Aorta (tissue), 5 donors: ENCODE measurements around the gene EOLA1. TPM values are rescaled to one million over a fixed set of nuclear protein-coding genes. Genes with fewer than 3 reads are reported as not detected.
A peak's percentile ranks its signal among the peaks of the same experiment; 100 is the strongest.

Experiments
- ATAC-seq: fragments of 200-7000 bp; cut with Tn5 transposase; one replicate; pipeline ENCODE4 v1.9.1; 2022; ENCODE audit warnings: moderate library complexity; ENCODE audit not compliant: low FRiP score
- DNase-seq, 2 donors: peaks; one replicate each; pipeline ENCODE4 v3.0.0-alpha.2; 2020
- H3K27ac ChIP-seq, 2 donors: one replicate each; pipeline ENCODE4 v1.5.1; 2013; ENCODE audit warnings: low read length in 2 of 2, mild to moderate bottlenecking in 2 of 2, moderate library complexity in 2 of 2, control low read depth in 1 of 2, inconsistent platforms in 1 of 2, low read depth in 1 of 2
- H3K27me3 ChIP-seq, 2 donors: one replicate each; pipeline ENCODE4 v1.6.1; 2013; ENCODE audit warnings: control low read depth in 1 of 2, low read length in 1 of 2, mild to moderate bottlenecking in 1 of 2, moderate library complexity in 1 of 2; ENCODE audit not compliant: insufficient read depth in 2 of 2, control insufficient read depth in 1 of 2
- H3K36me3 ChIP-seq, 2 donors: one replicate each; pipeline ENCODE4 v1.6.1; 2013; ENCODE audit warnings: control low read depth in 1 of 2, low read length in 1 of 2, mild to moderate bottlenecking in 1 of 2; ENCODE audit not compliant: insufficient read depth in 2 of 2, control insufficient read depth in 1 of 2
- H3K4me1 ChIP-seq, 2 donors: one replicate each; pipeline ENCODE4 v1.6.1; 2013; ENCODE audit warnings: low read length in 2 of 2, control low read depth in 1 of 2, mild to moderate bottlenecking in 1 of 2, moderate library complexity in 1 of 2; ENCODE audit not compliant: insufficient read depth in 2 of 2, control insufficient read depth in 1 of 2
- H3K4me3 ChIP-seq, 2 donors: one replicate each; pipeline ENCODE4 v1.5.1; 2013; ENCODE audit warnings: low read length in 2 of 2, control low read depth in 1 of 2, mild to moderate bottlenecking in 1 of 2
- H3K9me3 ChIP-seq: one replicate; pipeline ENCODE4 v1.6.1; 2013; ENCODE audit warnings: mild to moderate bottlenecking, low read length; ENCODE audit not compliant: control insufficient read depth
- whole genome bisulfite sequencing, 2 donors: extraction: QIAGEN DNeasy Blood & Tissue Kit; methylation state at CpG; one replicate each; pipeline ENCODE4 v1.1.7; 2013; 5-methylcytosine and 5-hydroxymethylcytosine counted together
- intact Hi-C, 2 donors: fragments of 100-400 bp; cut with DNase I; formaldehyde crosslinking; loops; one replicate each; pipeline versions ENCODE4 v1.14.2 to v1.15.0; 2022
- long read RNA-seq, 2 donors: library from polyadenylated mRNA; unstranded; transcript quantifications; one replicate each; pipeline ENCODE4 v2.0.0, GENCODE V29; 2020 to 2021
- polyA plus RNA-seq, 2 donors: library from polyadenylated mRNA; stranded (reverse); fragments of 200-250 nt; gene quantifications; one replicate each; pipeline ENCODE4 v1.2.3, GENCODE V29; 2013
- total RNA-seq, 2 donors: library from RNA; stranded (reverse); fragmentation: NEBNext Ultra II Directional; extraction: Animal tissue kit (Norgen Biotek cat#: 25700); gene quantifications; one replicate each; pipeline ENCODE4 v1.2.1, GENCODE V29; 2021
- donor health status: healthy with polysubstance abuse.
- donor health status: Bipolar disorder and iron deficiency.
- donor health status: DM: no; HTN: no; CAD: no.
- donor health status: DM: no; HTN: no; CAD: no.
- donor health status: DM: yes; HTN: yes; CAD: no.

EOLA1 gene
- total RNA-seq = 10 to 100 TPM; 16.4 to 18.6 TPM
- 10 to 100 TPM; 21.0 to 25.1 TPM for polyA plus RNA-seq
- long read RNA-seq, donor 1, transcript CXorf40A-204 (5 exons, 1,403 nt) = major isoform, 14 of 35 reads
- long read RNA-seq, donor 1, transcript CXorf40A-202 (5 exons, 1,148 nt) = minor isoform, 5 of 35 reads
- long read RNA-seq, donor 1, partial matches to known transcripts = 0 of 35 reads
- long read RNA-seq, donor 1, other reads (novel, unspliced or antisense) = 9 of 35 reads
- long read RNA-seq, donor 2, partial matches to known transcripts = 1 of 5 reads
- long read RNA-seq, donor 2, other reads (novel, unspliced or antisense) = 1 of 5 reads

DNA sequence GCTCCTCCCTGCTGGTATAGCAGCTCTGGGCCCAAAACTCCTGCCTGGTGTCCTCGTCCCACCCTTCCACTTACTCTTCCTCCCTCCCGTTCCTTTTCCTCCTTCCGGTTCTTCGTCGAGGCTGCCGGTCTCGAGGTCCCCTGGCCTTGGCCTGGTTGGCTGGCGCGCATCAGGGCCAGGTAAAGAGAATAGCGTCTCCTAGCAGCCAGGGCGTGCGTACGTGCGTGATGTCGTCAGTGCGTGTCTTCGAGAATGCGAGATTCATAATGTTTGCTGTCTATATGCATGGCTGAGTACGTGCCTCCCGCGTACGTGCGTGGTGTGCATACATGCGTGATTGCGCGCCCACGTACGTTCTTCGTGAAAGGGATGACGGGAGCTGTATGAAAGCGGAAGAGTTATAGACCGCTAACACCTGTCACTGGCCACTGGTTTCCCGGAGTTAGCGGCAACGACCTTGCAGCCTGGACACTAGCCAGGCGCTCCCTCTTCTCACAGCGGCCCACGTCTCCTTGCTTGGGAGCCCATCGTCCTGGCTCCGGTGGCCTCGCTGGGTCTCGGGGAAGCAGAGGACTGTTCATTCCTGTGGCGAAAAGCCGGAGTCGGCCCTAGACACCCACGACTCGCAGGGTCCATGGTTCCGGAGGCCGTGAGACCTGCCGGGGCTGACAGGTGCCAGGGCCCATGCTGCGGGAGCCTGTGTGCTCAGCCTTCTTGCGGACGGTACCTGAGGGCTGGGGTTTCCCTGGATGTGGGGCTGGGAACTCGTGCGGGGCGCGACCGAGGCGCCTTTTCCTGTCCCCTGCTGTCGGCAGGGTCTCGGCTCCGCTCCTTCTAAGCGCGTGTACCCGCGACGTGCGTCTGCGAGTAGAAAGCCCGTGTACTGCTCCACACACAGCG lies at the start of gene EOLA1:
TSS of gene EOLA1 (plus strand) at position 392 of the 900 bp plus-strand sequence. CDS start 4,619 bp downstream, outside the sequence.
- Histone ChIP-seq H3K27me3 (no peaks in the 10 kb centered on the region), H3K9me3 (no peaks in the 10 kb centered on the region), H3K36me3 (peaks cover 0 to 2% of the 10 kb centered on the region in 2 donors), H3K4me1 (no peaks in the 10 kb centered on the region), H3K4me3 (peak within 1 kb of the TSS; percentile 34 to 43), H3K27ac (peak within 1 kb of the TSS in 1 of 2 donors; percentile 60)
- intact Hi-C loops = loop anchor here in 1 of 2 donors (2.0 kb wide), 1 partner anchor 36 kb away; the partner anchor contains the start of gene IDS
- DNase-seq (peak; percentile 91 to 93), ATAC-seq (peak; percentile 64)
- WGBS, 2 donors = 0 to 41% methylated on average over 71 of the region's 71 CpGs

DNA sequence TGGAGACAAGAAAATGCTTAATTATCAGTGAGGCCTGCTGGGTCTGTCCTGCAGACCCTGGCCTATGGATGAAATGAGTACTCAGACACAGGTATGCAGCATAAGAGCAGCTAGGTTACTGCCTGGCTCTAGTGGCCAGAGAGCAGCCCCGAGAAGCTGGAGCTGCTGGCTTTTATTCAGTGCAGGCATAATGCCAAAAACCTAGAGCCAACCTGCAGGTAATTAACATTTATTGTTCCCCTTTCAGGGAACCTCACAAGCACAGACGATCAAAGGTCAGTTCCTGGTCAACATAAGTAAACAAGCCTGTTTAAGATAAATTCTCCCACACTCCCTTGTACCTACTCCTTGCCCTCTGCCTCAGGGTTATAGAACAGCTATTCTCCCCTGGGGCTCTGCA lies 49.0 kb upstream of the EOLA1 start:
- DNase-seq (no peak), ATAC-seq (no peak)
- WGBS, 2 donors = 21 to 30% methylated on average over 2 of the region's 2 CpGs
- Histone ChIP-seq H3K27me3 (no peaks in the 10 kb centered on the region), H3K36me3 (peaks cover 0 to 11% of the 10 kb centered on the region in 2 donors), H3K4me3 (no peak overlapping the region), H3K9me3 (no peaks in the 10 kb centered on the region), H3K27ac (no peak overlapping the region), H3K4me1 (no peaks in the 10 kb centered on the region)
- intact Hi-C loops = no loop called here

DNA sequence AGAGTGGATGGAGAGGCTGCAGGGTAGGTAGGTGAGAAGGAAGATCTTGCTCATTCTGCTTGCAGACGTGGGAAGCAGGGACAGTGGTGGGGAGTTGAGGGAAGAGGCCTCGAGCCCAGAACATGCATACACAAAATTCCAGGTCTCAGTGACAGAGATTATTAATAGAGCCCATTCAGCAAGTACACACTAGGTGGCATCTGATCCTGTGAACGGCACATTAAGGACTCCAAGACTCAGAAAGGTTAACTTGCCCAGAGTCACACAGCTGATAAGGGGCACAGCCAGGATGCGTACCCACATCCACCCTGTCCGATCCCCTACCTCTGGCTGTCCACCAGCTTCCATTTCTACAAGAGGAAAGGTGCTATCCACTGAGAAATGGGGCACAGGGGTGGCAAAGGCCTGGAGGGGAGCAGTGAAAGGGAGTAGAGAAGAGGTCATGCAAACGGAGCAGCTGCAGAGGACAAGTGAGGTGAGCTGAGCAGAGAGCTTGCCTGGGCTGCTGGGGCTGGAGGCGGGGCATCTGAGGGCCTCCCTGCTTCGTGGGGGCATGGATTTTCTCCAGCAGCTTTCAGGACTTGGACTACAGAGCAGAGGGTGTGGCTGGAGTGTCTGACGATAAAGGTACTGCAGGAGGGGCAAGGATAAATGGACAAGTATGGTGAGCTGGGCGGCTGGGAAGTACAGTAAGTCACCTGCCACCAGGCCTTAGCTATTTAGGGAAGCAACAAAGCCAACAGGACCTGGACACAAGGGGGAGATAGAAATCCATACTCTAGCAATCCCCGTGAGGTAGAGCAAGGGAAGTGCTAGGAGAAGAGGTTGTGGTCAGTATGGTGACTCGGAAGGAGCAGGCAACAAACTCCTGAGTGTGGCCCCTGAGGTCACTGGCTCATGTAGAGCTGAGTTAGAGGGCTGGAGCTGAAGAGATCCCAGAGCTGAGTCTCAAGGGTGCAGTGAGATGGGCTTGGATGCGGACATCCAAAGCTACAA lies 46.9 kb upstream of the EOLA1 start:
- intact Hi-C loops = no loop called here
- Histone ChIP-seq H3K4me3 (no peak overlapping the region), H3K27me3 (no peaks in the 10 kb centered on the region), H3K36me3 (peaks cover 0 to 13% of the 10 kb centered on the region in 2 donors), H3K4me1 (no peaks in the 10 kb centered on the region), H3K27ac (no peak overlapping the region), H3K9me3 (no peaks in the 10 kb centered on the region)
- WGBS, 2 donors = 57 to 59% methylated on average over 13 of the region's 13 CpGs
- DNase-seq (no peak), ATAC-seq (no peak)

DNA sequence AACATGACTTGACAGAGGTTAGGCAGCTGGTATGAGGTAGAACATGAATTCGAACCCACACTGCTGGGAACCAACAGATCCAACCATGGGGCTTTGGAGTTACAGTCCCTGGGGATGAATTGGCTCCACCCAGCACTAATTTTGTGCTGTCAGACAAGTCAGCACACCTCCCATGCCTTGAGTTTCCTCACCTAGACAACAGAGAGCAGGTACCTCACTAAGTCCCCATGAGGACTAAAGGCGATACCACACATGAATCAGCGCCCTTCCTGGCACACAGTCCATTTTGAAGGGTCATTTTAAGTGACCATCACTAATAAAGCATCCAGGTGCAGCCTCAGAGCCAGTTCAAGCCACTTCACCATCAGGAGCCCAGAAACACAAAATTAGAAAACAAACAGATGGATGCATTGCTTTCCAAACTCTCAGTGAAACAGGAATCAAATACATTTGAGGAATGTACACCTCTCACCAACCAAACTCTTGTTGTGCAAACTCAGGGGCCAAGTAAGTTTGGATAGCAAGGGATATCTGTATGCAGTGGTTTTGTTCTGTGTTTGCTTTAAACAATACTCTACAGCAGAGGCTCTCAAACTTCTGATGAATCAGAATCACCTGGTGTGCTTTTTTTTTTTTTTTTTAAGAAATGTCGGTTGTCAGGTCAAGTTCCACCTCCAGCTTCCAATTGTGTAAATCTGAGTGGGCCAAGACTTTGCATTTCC lies 45.8 kb upstream of the EOLA1 start:
- H3K27ac ChIP-seq = no peak overlapping the region
- H3K9me3 ChIP-seq = no peaks in the 10 kb centered on the region
- WGBS, 2 donors = 64 to 89% methylated on average over 4 of the region's 4 CpGs
- ATAC-seq = no peak
- intact Hi-C loops = no loop called here
- no peak overlapping the region for H3K4me3 ChIP-seq
- peaks cover 0 to 13% of the 10 kb centered on the region in 2 donors for H3K36me3 ChIP-seq
- DNase-seq = no peak
- no peaks in the 10 kb centered on the region for H3K27me3 ChIP-seq
- H3K4me1 ChIP-seq = no peaks in the 10 kb centered on the region

- no peaks in the 10 kb centered on the region for H3K27me3 ChIP-seq
- no peaks in the 10 kb centered on the region for H3K4me1 ChIP-seq
- ATAC-seq (peak; percentile 51), DNase-seq (no peak)
- H3K9me3 ChIP-seq = no peaks in the 10 kb centered on the region
- intact Hi-C loops = no loop called here
- peaks cover 0 to 15% of the 10 kb centered on the region in 2 donors for H3K36me3 ChIP-seq
- 68 to 70% methylated on average over 5 of the region's 5 CpGs for WGBS, 2 donors
- no peak overlapping the region for H3K27ac ChIP-seq
- H3K4me3 ChIP-seq = no peak overlapping the region
Observed at GRCh38 chrX:149495573-149496071, 45.2 kb upstream of the EOLA1 start.

- 13 to 18% methylated on average over 1 of the region's 1 CpG for WGBS, 2 donors
- DNase-seq (no peak), ATAC-seq (no peak)
- H3K27ac ChIP-seq = no peak overlapping the region
- H3K9me3 ChIP-seq = no peaks in the 10 kb centered on the region
- peaks cover 0 to under 1% of the 10 kb centered on the region in 2 donors for H3K4me1 ChIP-seq
- no peaks in the 10 kb centered on the region for H3K27me3 ChIP-seq
- H3K36me3 ChIP-seq = peaks cover 0 to 11% of the 10 kb centered on the region in 2 donors
- H3K4me3 ChIP-seq = no peak overlapping the region
- intact Hi-C loops = no loop called here
Observed at GRCh38 chrX:149497054-149497453, 43.8 kb upstream of the EOLA1 start.

- H3K36me3 ChIP-seq = peaks cover 0 to 11% of the 10 kb centered on the region in 2 donors
- H3K27ac ChIP-seq = no peak overlapping the region
- no peak overlapping the region for H3K4me3 ChIP-seq
- H3K27me3 ChIP-seq = no peaks in the 10 kb centered on the region
- WGBS, 2 donors = 68 to 96% methylated on average over 2 of the region's 2 CpGs
- intact Hi-C loops = no loop called here
- DNase-seq (no peak), ATAC-seq (no peak)
- peaks cover 0 to 2% of the 10 kb centered on the region in 2 donors for H3K4me1 ChIP-seq
- no peaks in the 10 kb centered on the region for H3K9me3 ChIP-seq
Observed at GRCh38 chrX:149497626-149498025, 43.2 kb upstream of the EOLA1 start.
